HG03280 (cell line): Measurements from ENCODE around the gene AQP7.
"Not testable (repeated sequence)": the region's sequence is repeated elsewhere in the genome, so short reads cannot be mapped to it uniquely, and the experiment has no call there.

Source experiments
- ATAC-seq: cut with Tn5 transposase; IDR thresholded peaks from one replicate; pipeline ENCODE4 v1.9.1; 2021; ENCODE audit warnings: mild to moderate bottlenecking, moderate library complexity; ENCODE audit not compliant: unreplicated experiment

The AQP7 gene

GRCh38 chr9:33399047-33399446, 3.3 kb downstream of the AQP7 start:
- ATAC-seq, result not testable (repeated sequence)

- ATAC-seq, result not testable (repeated sequence)
Measured at GRCh38 chr9:33397801-33398200, 4.6 kb downstream of the AQP7 start.

- not testable (repeated sequence) for ATAC-seq
Measured at GRCh38 chr9:33395159-33395879, 7.0 kb downstream of the AQP7 start.

- ATAC-seq, result not testable (repeated sequence)
Measured at GRCh38 chr9:33393986-33394385, 8.4 kb downstream of the AQP7 start.

- ATAC-seq, result no peak
Measured at GRCh38 chr9:33393581-33393980, 8.8 kb downstream of the AQP7 start.

GRCh38 chr9:33392591-33393021, 9.8 kb downstream of the AQP7 start:
- ATAC-seq, result not testable (repeated sequence)

GRCh38 chr9:33391111-33391771, 11.1 kb downstream of the AQP7 start:
- not testable (repeated sequence) for ATAC-seq

- no peak for ATAC-seq
Measured at GRCh38 chr9:33388110-33388994, 14.0 kb downstream of the AQP7 start.

GRCh38 chr9:33386998-33387397, 15.4 kb downstream of the AQP7 start:
- ATAC-seq, result not testable (repeated sequence)

- not testable (repeated sequence) for ATAC-seq
Measured at GRCh38 chr9:33386641-33386996, 15.7 kb downstream of the AQP7 start.

GRCh38 chr9:33385979-33386640, 16.3 kb downstream of the AQP7 start:
- ATAC-seq, result not testable (repeated sequence)

GRCh38 chr9:33385536-33385935, 16.8 kb downstream of the AQP7 start:
- ATAC-seq, result not testable (repeated sequence)

- not testable (repeated sequence) for ATAC-seq
Measured at GRCh38 chr9:33383396-33383795, 19.0 kb downstream of the AQP7 start.

GRCh38 chr9:33382397-33382796, 20.0 kb downstream of the AQP7 start:
- ATAC-seq, result not testable (repeated sequence)

GRCh38 chr9:33381231-33381791, 21.1 kb downstream of the AQP7 start:
- no peak for ATAC-seq

- no peak for ATAC-seq
Measured at GRCh38 chr9:33380390-33381094, 21.8 kb downstream of the AQP7 start.

- no peak for ATAC-seq
Measured at GRCh38 chr9:33379666-33380389, 22.5 kb downstream of the AQP7 start.

GRCh38 chr9:33378121-33378795, 24.1 kb downstream of the AQP7 start:
- ATAC-seq, result no peak
